ENCODE results near the gene HBG2. TPM values are rescaled to one million over a fixed set of nuclear protein-coding genes. Genes with fewer than 3 reads are reported as not detected.

Gene HBG2
- total and polyA plus RNA-seq, 10 of the 15 experiments (the other 5 are each of a cell fraction or from before 2014, with no cell fraction given) = 1.1 to 8.3 (median 2.9) TPM; not detected in 5

- no peaks in the 10 kb centered on the region for H3K9me3 ChIP-seq (replicated peaks; ENCODE audit: control insufficient read depth, insufficient read depth, low read length)
- intact Hi-C loops (cut with micrococcal nuclease; ENCODE audit: unreplicated experiment) = no loop called here
- no peaks in the 10 kb centered on the region; a peak in 1 of 4 replicates for H3K27me3 ChIP-seq (replicated peaks in 1 of 2; ENCODE audit: control insufficient read depth in 2 of 2, insufficient read depth in 2 of 2, low read length in 1 of 2)
- H3K79me2 ChIP-seq (ENCODE audit: control insufficient read depth, insufficient read depth, low read length) = no peaks in the 10 kb centered on the region
- ChIA-PET CTCF (no interaction called here), SMC1A (ENCODE audit: uncharacterized antibody, unreplicated experiment) (no interaction called here), POLR2A (no interaction called here), RAD21 (ENCODE audit: unreplicated experiment) (no interaction called here)
- H3K27ac ChIP-seq (ENCODE audit: control insufficient read depth, insufficient read depth) = no peak overlapping the region
- no peak overlapping the region for H2AFZ ChIP-seq (ENCODE audit: control insufficient read depth, low read depth, low read length)
- in situ Hi-C loops (cut with MboI) = no loop called here
- H3K9ac ChIP-seq (ENCODE audit: control insufficient read depth, insufficient read depth, low read length) = no peak overlapping the region
- DNase-seq (ENCODE audit: low read depth, low spot score) = no peak
- TF ChIP-seq NKRF (conservative IDR thresholded peaks at IDR 0.05) (no peak), MEF2B (IDR thresholded peaks at IDR 0.05; ENCODE audit: partially characterized antibody, poor library complexity, severe bottlenecking) (no peak)
- no peak for ATAC-seq
- H3K36me3 ChIP-seq (ENCODE audit: control insufficient read depth in 2 of 2, insufficient read depth in 2 of 2, low read length in 1 of 2) = no peaks in the 10 kb centered on the region
- FAIRE-seq = no peak
- BruUV-seq (replicated peaks) = no TSS peak
- H3K4me3 ChIP-seq = no peak overlapping the region
- no peak overlapping the region for H3K4me2 ChIP-seq (ENCODE audit: control insufficient read depth, insufficient read depth)
- no peaks in the 10 kb centered on the region; the same call in 1 of the 2 replicates for H3K4me1 ChIP-seq (ENCODE audit: control insufficient read depth, insufficient read depth, low read length)
- no peaks in the 10 kb centered on the region for H4K20me1 ChIP-seq (ENCODE audit: control insufficient read depth, insufficient read depth)
These were observed 15.5 kb downstream of the HBG2 start for GRCh38 chr11:5239046-5239445.

DNA sequence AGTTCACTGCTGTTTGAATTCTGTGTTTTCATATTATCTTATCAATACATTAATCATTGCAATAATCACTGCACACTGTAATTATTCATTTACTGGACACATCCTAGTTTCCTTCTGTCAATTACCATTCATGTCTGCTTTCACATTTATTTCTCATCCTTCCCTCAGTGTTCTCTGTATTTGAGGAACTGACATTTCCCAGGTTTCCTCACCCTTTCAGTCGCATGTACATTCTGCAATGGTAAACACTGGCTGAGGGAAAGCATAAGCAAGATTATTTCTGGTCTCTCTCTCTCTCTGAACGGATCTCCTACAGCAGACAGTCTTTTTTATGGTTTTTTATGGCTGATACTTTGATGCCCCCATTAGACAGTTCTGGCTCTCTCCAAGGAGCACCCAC, 16.1 kb downstream of the HBG2 start:
- Histone ChIP-seq H4K20me1 (ENCODE audit: control insufficient read depth, insufficient read depth) (no peaks in the 10 kb centered on the region), H3K4me1 (ENCODE audit: control insufficient read depth, insufficient read depth, low read length) (no peaks in the 10 kb centered on the region; the same call in 1 of the 2 replicates), H3K9ac (ENCODE audit: control insufficient read depth, insufficient read depth, low read length) (no peak overlapping the region), H3K9me3 (replicated peaks; ENCODE audit: control insufficient read depth, insufficient read depth, low read length) (no peaks in the 10 kb centered on the region), H3K79me2 (ENCODE audit: control insufficient read depth, insufficient read depth, low read length) (no peaks in the 10 kb centered on the region), H2AFZ (ENCODE audit: control insufficient read depth, low read depth, low read length) (no peak overlapping the region), H3K27ac (ENCODE audit: control insufficient read depth, insufficient read depth) (no peak overlapping the region), H3K27me3 (replicated peaks in 1 of 2; ENCODE audit: control insufficient read depth in 2 of 2, insufficient read depth in 2 of 2, low read length in 1 of 2) (no peaks in the 10 kb centered on the region; a peak in 1 of 4 replicates), H3K4me3 (no peak overlapping the region), H3K4me2 (ENCODE audit: control insufficient read depth, insufficient read depth) (no peak overlapping the region), H3K36me3 (ENCODE audit: control insufficient read depth in 2 of 2, insufficient read depth in 2 of 2, low read length in 1 of 2) (no peaks in the 10 kb centered on the region)
- BruUV-seq (replicated peaks) = no TSS peak
- CTCF ChIA-PET = no interaction called here
- ATAC-seq (no peak), DNase-seq (ENCODE audit: low read depth, low spot score) (no peak), FAIRE-seq (no peak)
- SMC1A ChIA-PET (ENCODE audit: uncharacterized antibody, unreplicated experiment) = no interaction called here
- intact Hi-C loops (cut with micrococcal nuclease; ENCODE audit: unreplicated experiment) (no loop called here), in situ Hi-C loops (cut with MboI) (no loop called here)
- 2% methylated on average over 2 of the region's 2 CpGs for WGBS (ENCODE audit: insufficient coverage, insufficient replicate concordance, low lambda C conversion rate, missing lambda C conversion rate)
- no peak for TF ChIP-seq NFYA (IDR thresholded peaks at IDR 0.05; ENCODE audit: borderline replicate concordance, low read depth, low read length)
- POLR2A ChIA-PET = no interaction called here
- RAD21 ChIA-PET (ENCODE audit: unreplicated experiment) = no interaction called here

Data from GM12878 (cell line).